Gastrocnemius medialis (tissue), 4 donors: ENCODE data around the gene TOR1B. TPM values are rescaled to one million over a fixed set of nuclear protein-coding genes. Genes with fewer than 3 reads are reported as not detected.

ENCODE experiments used
- ATAC-seq, 2 donors: fragments of 150-250 bp; one replicate each; pipeline ENCODE4 v1.9.1; 2016
- DNase-seq, 2 donors: peaks; one replicate each; pipeline ENCODE4 v3.0.0-alpha.2; 2019
- H3K27ac ChIP-seq, 4 donors: fragments of 200-600 bp; sonication (generic); 1 replicate in 1 of 4; 2 replicates in 3 of 4; pipeline ENCODE4 v1.5.1; 2016 to 2018; ENCODE audit warnings: mild to moderate bottlenecking in 2 of 4, moderate library complexity in 1 of 4
- H3K27me3 ChIP-seq, 3 donors: fragments of 200-600 bp; sonication (generic) in 2 of 3; 1 replicate in 1 of 3; 2 replicates in 2 of 3; pipeline versions ENCODE4 v1.5.1 to v1.6.0; 2016 to 2019; ENCODE audit warnings: mild to moderate bottlenecking in 1 of 3, moderate library complexity in 1 of 3
- H3K36me3 ChIP-seq, 2 donors: fragments of 200-600 bp; sonication (generic) in 1 of 2; one replicate each; pipeline ENCODE4 v1.5.1; 2017 to 2018
- H3K4me1 ChIP-seq, 2 donors: fragments of 200-600 bp; sonication (generic) in 1 of 2; one replicate each; pipeline ENCODE4 v1.5.1; 2016 to 2017; ENCODE audit warnings: mild to moderate bottlenecking in 2 of 2
- H3K4me3 ChIP-seq, 4 donors: fragments of 200-600 bp; sonication (generic) in 3 of 4; 1 replicate in 1 of 4; 2 replicates in 3 of 4; pipeline ENCODE4 v1.5.1; 2016 to 2019; ENCODE audit warnings: mild to moderate bottlenecking in 2 of 4
- H3K9me3 ChIP-seq, 3 donors: fragments of 200-600 bp; sonication (generic) in 2 of 3; 1 replicate in 1 of 3; 2 replicates in 2 of 3; pipeline ENCODE4 v1.5.1; 2016 to 2019
- POLR2A ChIP-seq, 2 donors: fragments of 450-650 bp; IDR thresholded peaks; one replicate each; pipeline ENCODE4 v1.6.1; 2017; ENCODE audit warnings: antibody characterized with exemption in 2 of 2, mild to moderate bottlenecking in 2 of 2, moderate library complexity in 2 of 2
- in situ Hi-C, 4 donors: fragments of 200-750 bp; cut with MboI; loops; one replicate each; pipeline versions ENCODE4 v1.15.0 to v1.8.0; 2017; ENCODE audit warnings: low sequenced_read_pairs in 4 of 4
- intact Hi-C: fragments of 100-400 bp; cut with DNase I; formaldehyde crosslinking; loops from one replicate; pipeline ENCODE4 v1.15.1; 2023; ENCODE audit warnings: low total_unique reads
- total RNA-seq, 4 donors: library from RNA; depleted of rRNA; stranded (reverse); fragments of >200 nt; gene quantifications; one replicate each; pipeline versions ENCODE4 v1.1.0 to v1.2.3, GENCODE V29; 2016
- TF ChIP-seq, protein P1 (sequence below), 5 experiments: fragments of 450-650 bp in 3 of 5; fragments of 200-600 bp in 2 of 5; sonication (generic) in 2 of 5; IDR thresholded peaks in 4 of 5; conservative IDR thresholded peaks in 1 of 5; 1 replicate in 4 of 5; 2 replicates in 1 of 5; pipeline ENCODE4 v1.5.1; 2016 to 2019; ENCODE audit warnings: antibody characterized with exemption in 5 of 5, mild to moderate bottlenecking in 3 of 5, moderate library complexity in 3 of 5

TOR1B gene
- total RNA-seq, 4 donors from 2014 or later = 15.9 to 22.6 (median 21.2) TPM

DNA sequence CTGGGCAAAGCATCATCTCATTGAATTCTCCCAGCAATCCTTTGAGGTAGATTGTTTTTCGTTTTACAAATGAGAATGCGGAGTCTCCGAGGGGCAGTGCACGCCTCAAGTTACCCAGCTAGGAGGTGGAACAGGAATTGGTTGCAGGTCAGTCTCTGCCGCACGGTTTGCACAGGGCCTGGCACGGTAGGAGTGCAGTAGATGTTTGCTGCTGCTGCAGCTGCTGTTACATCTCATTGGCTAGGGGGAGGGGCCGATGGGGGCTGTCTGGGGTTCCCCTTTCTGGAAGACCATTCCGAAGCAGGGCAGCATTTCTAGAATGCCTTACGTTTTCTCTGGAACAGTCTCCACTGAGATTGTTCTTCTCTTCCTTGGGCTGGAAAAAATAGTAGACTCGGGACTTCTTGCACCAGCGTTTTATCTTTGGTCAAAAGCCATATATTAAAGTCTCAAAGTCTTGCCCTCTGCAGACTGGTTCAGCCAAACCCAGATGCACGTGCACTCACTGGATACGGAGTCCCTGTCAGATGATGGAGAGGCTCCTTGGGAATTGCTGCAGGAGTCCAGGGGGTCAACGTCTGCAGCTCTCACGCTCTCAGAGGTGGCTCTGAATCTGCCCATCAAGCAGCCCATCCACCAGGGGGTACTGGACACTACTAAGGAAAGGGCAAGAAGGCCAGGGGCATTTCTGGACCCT lies 33.5 kb downstream of the TOR1B start:
- Histone ChIP-seq H3K4me1 (peaks cover 24 to 28% of the 10 kb centered on the region in 2 donors), H3K27me3 (no peaks in the 10 kb centered on the region), H3K27ac (peak overlapping the region in 3 of 4 donors; percentile 78 to 95 (median 92)), H3K36me3 (peaks cover 0 to 22% of the 10 kb centered on the region in 2 donors), H3K4me3 (peak overlapping the region; percentile 94 to 100 (median 96)), H3K9me3 (no peaks in the 10 kb centered on the region)
- ATAC-seq (no peak), DNase-seq (no peak)
- in situ Hi-C loops = no loop called here
- TF ChIP-seq, protein P1, sequence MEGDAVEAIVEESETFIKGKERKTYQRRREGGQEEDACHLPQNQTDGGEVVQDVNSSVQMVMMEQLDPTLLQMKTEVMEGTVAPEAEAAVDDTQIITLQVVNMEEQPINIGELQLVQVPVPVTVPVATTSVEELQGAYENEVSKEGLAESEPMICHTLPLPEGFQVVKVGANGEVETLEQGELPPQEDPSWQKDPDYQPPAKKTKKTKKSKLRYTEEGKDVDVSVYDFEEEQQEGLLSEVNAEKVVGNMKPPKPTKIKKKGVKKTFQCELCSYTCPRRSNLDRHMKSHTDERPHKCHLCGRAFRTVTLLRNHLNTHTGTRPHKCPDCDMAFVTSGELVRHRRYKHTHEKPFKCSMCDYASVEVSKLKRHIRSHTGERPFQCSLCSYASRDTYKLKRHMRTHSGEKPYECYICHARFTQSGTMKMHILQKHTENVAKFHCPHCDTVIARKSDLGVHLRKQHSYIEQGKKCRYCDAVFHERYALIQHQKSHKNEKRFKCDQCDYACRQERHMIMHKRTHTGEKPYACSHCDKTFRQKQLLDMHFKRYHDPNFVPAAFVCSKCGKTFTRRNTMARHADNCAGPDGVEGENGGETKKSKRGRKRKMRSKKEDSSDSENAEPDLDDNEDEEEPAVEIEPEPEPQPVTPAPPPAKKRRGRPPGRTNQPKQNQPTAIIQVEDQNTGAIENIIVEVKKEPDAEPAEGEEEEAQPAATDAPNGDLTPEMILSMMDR (IDR thresholded peaks at IDR 0.05 in 4 of 5, conservative IDR thresholded peaks at IDR 0.05 in 1 of 5) = no peak
- TF ChIP-seq POLR2A (IDR thresholded peaks at IDR 0.05) = no peak
- intact Hi-C loops = loop anchor here (5.0 kb wide), 2 partner anchors 34 to 856 kb away; partner anchors contain the start of genes EXOSC2 and TOR1B

DNA sequence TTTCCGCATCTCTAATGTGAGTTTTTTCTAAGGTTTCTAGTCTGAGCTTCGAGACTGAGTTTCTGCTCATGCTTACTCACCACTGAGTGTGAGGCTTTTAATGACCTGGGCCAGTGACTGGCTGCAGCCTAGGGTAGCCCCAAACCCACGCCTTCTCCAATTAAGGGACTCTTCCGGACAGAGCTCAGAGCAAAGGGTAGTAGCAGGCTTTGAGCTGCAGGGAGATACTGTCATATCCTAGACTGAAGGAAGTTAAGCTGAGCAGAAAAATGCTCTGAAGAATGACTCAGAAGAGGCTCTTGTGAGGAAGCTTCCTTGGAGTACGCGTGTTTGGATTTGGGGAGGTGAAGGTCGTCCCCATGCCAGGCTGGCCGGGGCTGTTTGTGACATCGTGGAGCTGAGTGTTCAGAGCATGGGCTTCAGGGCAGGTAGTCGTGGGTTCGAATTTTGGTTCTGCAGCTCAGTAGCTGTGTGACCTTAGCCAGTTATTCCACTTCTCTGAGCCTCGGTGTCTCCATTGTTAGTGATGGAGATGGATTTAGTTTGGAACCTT lies 35.8 kb downstream of the TOR1B start:
- H3K4me1 ChIP-seq = peaks cover 22 to 25% of the 10 kb centered on the region in 2 donors
- TF ChIP-seq, protein P1 (IDR thresholded peaks at IDR 0.05 in 4 of 5, conservative IDR thresholded peaks at IDR 0.05 in 1 of 5) = no peak
- TF ChIP-seq POLR2A (IDR thresholded peaks at IDR 0.05) = no peak
- no peak overlapping the region for H3K4me3 ChIP-seq
- H3K36me3 ChIP-seq = no peaks in the 10 kb centered on the region
- H3K9me3 ChIP-seq = no peaks in the 10 kb centered on the region
- intact Hi-C loops (loop anchor here (5.0 kb wide), 2 partner anchors 36 to 854 kb away; partner anchors contain the start of genes EXOSC2 and TOR1B), in situ Hi-C loops (no loop called here)
- ATAC-seq (no peak), DNase-seq (no peak)
- H3K27ac ChIP-seq = no peak overlapping the region
- H3K27me3 ChIP-seq = no peaks in the 10 kb centered on the region

DNA sequence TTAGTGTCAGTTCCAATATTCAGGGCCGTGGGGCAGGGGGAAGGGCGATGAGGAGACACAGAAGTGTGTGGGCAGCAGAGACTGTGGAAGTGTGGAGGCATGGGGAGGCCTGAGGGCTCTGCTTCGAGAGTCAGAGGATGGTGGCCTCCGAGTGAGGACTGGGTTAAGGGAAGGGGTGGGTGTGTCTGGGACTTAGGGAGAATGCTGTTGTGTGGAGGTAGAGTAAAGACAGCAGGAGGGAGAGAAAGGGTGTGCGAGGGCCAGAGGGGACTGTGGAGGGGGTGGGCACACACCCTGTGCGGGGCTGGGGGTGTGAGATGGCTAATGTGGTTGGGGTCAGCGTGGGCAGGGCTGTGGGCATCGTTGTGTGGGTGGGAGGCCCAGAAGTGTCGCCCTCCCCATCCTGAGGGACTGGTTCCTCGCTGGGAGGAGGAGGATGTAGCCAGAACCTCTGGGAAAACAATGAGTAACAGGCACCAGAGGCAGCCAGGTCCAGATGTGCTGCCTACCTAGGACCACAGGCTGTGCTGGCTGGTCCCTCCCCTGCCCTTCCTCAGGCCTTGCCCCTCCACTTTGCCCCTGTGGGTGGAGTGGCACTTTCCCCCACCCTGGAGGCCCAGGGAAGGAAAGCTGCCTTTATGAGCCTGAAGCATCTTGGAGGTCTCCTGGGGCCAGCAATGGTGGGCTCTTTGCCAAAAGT lies 36.5 kb downstream of the TOR1B start:
- Histone ChIP-seq H3K4me3 (no peak overlapping the region), H3K4me1 (peaks cover 15 to 18% of the 10 kb centered on the region in 2 donors), H3K9me3 (no peaks in the 10 kb centered on the region), H3K36me3 (no peaks in the 10 kb centered on the region), H3K27me3 (no peaks in the 10 kb centered on the region), H3K27ac (no peak overlapping the region)
- in situ Hi-C loops (no loop called here), intact Hi-C loops (loop anchor here (5.0 kb wide), 2 partner anchors 37 to 853 kb away; partner anchors contain the start of genes EXOSC2 and TOR1B)
- no peak for ATAC-seq
- TF ChIP-seq, protein P1 (IDR thresholded peaks at IDR 0.05 in 4 of 5, conservative IDR thresholded peaks at IDR 0.05 in 1 of 5) = no peak
- no peak for TF ChIP-seq POLR2A (IDR thresholded peaks at IDR 0.05)
- no peak for DNase-seq

DNA sequence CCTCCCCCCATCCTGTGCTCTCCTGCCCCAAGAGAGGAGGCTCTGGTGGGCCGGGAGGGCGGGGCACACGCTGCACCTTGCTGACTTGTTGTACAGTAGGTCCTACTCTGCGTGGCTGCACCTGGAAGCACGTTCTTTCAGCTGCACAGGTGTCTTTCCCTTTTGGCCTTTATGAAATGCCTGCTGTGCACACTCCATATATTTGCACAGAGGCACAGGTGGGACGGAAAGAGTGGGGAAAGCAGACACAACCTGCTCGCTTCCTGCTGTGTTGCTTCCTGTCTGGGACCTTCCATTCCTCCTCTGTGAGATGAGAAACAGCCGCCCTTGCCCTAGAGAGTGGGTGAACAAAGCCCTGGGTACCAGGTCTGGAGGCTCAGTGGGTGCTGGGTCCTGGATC lies 37.0 kb downstream of the TOR1B start:
- H3K9me3 ChIP-seq = no peaks in the 10 kb centered on the region
- DNase-seq = no peak
- H3K27me3 ChIP-seq = no peaks in the 10 kb centered on the region
- H3K4me3 ChIP-seq = no peak overlapping the region
- H3K36me3 ChIP-seq = no peaks in the 10 kb centered on the region
- in situ Hi-C loops = no loop called here
- no peak overlapping the region for H3K27ac ChIP-seq
- no peak for ATAC-seq
- intact Hi-C loops = no loop called here
- H3K4me1 ChIP-seq = peaks cover 15 to 16% of the 10 kb centered on the region in 2 donors
- no peak for TF ChIP-seq POLR2A (IDR thresholded peaks at IDR 0.05)
- TF ChIP-seq, protein P1 (IDR thresholded peaks at IDR 0.05 in 4 of 5, conservative IDR thresholded peaks at IDR 0.05 in 1 of 5) = no peak
